Measurements from ENCODE around the gene LZTS3.

The LZTS3 gene

DNA sequence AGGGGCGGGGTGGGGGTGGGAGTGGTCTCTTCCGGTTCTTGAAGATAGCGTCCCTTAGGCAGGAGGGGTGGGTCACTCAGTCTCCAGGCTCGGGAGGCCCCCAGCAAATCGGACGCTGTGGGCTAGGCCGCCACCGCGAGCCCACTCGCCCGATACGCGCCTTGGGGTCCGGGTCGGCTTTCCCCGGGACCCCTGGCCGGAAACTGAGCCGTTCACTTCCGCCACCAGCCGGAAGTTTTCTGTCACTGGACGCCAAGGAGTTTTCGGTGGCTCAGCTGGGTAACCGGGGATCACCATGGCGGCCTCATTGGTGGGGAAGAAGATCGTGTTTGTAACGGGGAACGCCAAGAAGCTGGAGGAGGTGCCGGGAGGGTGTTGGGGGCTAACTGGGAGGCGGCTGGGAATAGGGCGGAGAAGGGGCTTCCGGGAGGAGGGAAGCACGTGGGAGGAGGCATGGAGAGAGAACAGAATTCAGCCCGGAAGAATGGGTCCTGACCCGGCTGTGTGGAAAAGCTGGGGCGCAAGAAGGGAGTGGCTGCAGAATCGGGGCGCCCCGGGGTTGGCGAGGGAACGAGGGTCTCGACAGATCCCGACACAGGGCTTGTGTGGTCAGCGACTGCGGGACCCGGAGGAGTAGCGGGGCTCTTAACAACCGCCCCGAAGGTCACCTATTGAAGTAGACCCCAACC, 36.1 kb upstream of the LZTS3 start, which contains the start of gene ITPA:
Gene ITPA, plus strand, starts transcription at position 242 of the 689 bp plus-strand sequence. Its CDS starts 54 bp downstream, at position 296.
- TF ChIP-seq CTCF (conservative IDR thresholded peaks at IDR 0.05; ENCODE audit: low read length), result no peak
- peak within 1 kb of the TSS; percentile 91 for H3K4me3 ChIP-seq (ENCODE audit: low read length)
- peak; percentile 37 for DNase-seq (ENCODE audit: low read depth)

DNA sequence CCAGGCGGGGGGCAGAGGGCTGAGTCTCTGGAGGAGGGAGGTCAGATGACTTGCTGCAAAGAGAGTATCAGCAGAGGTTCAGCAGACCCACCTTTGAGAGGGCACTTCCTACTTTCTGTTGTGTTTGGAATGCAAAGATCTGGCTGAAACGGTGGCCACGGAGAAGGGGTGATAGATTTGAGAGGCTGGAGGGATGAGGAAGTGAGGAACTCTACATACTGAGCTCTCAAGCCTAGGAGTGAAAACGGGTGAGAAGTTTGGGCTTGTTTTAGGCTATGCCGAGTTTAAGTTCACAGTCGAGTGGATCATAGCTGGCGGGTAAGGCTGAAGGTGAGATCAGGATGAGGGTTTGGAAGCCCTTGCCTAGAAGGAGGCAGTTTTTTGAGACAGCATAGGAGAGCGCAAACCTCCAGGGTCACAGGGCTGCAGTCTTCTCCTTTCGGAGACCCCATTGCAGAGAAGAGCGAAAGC, 35.5 kb upstream of the LZTS3 start:
- TF ChIP-seq CTCF (conservative IDR thresholded peaks at IDR 0.05; ENCODE audit: low read length), result no peak
- H3K4me3 ChIP-seq (ENCODE audit: low read length), result peak overlapping the region; percentile 91
- DNase-seq (ENCODE audit: low read depth), result no peak

- peak; percentile 69 for DNase-seq (ENCODE audit: low read depth)
- peak within 1 kb of the TSS; percentile 89 for H3K4me3 ChIP-seq (ENCODE audit: low read length)
- TF ChIP-seq CTCF (conservative IDR thresholded peaks at IDR 0.05; ENCODE audit: low read length), result no peak
These were observed 30.9 kb upstream of the LZTS3 start, which contains the start of gene DDRGK1 for GRCh38 chr20:3204124-3204794. Gene DDRGK1 (minus strand): TSS chr20:3204682. CDS start chr20:3204627, 55 bp downstream.

GRCh38 chr20:3203315-3204123, 30.2 kb upstream of the LZTS3 start:
- TF ChIP-seq CTCF (conservative IDR thresholded peaks at IDR 0.05; ENCODE audit: low read length), result no peak
- peak overlapping the region; percentile 89 for H3K4me3 ChIP-seq (ENCODE audit: low read length)
- DNase-seq (ENCODE audit: low read depth), result peak; percentile 51

DNA sequence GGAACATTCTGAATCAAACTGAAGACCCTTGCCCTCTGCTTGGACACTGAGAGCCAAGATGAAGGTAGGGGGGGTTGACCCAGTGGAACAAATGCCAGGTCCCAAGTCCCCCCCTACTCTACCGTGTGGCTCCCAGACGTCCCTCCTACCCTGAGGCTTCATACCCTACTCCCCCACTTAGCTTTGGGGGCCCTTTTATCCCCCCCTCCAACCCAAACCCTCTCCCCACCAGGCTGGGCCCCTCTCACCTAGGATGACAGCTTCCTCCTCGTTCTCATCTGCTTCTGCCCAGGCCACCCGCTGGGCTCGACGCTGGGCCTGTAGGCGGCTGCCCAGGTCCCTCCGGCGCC, 29.6 kb upstream of the LZTS3 start:
- TF ChIP-seq CTCF (conservative IDR thresholded peaks at IDR 0.05; ENCODE audit: low read length), result no peak
- H3K4me3 ChIP-seq (ENCODE audit: low read length), result peak overlapping the region; percentile 89
- no peak for DNase-seq (ENCODE audit: low read depth)

DNA sequence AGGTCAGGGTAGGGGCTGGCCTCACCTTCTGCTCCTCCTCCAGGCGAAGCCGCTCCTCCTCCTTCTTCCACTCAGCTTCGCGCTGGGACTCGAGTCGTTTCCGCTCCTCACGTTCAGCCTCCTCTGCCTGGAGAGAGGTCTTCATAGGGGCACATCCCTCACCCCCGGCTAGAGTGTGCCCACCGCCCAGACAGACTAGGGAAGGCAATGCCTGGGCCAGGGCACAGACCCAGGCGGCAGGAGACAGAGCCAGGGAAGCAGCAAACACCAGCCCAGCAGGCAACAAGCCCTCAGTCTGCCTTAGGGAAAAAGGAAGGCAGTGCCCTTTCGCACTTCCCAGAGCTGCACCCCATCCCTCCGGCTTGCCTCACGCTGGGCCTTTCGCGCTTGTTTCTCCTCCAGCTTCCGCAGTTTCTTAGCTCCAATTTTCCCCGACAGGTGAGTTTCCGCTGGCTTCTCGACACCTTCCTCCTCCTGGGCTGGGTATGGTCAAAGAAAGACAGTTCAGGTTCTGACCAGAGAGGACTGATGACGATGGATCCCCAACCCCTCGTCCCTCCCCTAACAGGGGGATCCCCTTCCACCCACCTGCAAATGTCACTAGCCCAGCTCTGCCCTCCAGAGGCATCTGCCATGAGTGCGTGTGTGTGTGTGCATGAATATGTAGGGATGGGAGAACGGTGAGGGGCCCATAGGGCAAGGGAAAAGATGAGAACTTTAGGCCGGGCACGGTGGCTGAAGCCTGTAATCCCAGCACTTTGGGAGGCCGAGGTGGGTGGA, 26.8 kb upstream of the LZTS3 start:
- no peak overlapping the region for H3K4me3 ChIP-seq (ENCODE audit: low read length)
- no peak for DNase-seq (ENCODE audit: low read depth)
- no peak for TF ChIP-seq CTCF (conservative IDR thresholded peaks at IDR 0.05; ENCODE audit: low read length)
